Activated CD8-positive, alpha-beta memory T cell treated with anti-CD3 and anti-CD28 coated beads, Interleukin-2, amount 50 U/mL, for 4 hours (primary cell): ENCODE measurements around the gene ADAMTSL1.

Source experiments
- DNase-seq: peaks from one replicate; pipeline ENCODE4 v3.0.0-alpha.2; 2020

Gene ADAMTSL1

DNA sequence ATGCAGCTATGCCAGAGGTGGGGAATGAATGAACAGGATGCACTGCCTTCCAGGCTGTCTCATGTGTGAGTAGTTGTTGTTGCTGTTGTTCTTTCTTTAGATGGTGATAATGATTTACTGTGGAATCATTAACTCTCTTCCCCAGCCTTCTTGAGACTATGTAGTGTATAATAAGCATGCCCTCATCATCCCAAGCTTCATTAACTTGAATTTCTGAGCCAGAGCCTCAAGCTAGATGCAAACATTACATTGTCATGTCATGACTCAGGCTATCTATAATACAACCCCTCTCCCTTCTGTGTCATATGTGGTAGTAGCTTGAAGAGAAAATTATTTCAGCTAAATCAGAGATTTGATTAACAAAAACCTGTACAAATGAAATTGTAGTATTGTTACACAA is 10.0 kb upstream of the ADAMTSL1 start:
- no peak for DNase-seq

DNA sequence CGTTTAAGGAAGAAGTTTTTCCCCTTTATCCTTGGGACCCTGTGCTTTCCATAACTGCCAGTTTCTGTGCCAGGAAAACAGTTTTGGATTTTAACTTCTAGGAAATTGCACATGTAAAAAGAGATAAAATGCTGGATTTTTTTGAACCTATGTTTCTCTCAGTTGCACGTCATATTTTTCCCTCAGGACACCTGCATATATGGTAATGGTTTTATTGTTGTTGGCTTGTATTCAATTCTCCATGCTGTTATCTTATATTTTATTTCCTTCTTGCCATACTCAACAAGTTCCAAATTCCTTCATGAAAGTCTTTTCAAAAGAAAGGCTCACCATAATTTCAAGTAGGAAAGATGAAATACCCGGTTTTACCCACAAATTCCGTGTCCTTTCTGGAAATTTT is 7.9 kb upstream of the ADAMTSL1 start:
- no peak for DNase-seq

DNA sequence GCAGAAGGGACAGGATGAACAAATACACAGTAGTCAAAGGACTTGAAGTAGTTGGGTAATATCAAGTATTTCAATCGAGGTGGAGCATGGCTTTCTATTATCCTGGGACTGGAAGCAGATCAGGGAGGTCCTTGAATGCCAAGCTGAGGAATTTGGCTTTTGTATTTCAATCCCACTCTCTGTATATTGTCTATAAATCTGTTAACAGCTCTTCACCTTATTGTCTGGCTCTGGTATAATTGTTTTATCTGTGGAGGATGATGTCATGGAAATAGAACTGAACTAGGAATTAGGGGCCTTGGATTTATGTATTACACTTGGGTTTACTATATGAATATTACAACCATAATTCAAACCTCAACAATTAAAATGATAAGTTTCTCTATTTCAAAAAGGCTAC is 6.3 kb upstream of the ADAMTSL1 start:
- DNase-seq, result no peak

GRCh38 chr9:18472435-18472834 is 1.5 kb upstream of the ADAMTSL1 start:
- no peak for DNase-seq

GRCh38 chr9:18472841-18473251 is 1.1 kb upstream of the ADAMTSL1 start:
- no peak for DNase-seq

DNA sequence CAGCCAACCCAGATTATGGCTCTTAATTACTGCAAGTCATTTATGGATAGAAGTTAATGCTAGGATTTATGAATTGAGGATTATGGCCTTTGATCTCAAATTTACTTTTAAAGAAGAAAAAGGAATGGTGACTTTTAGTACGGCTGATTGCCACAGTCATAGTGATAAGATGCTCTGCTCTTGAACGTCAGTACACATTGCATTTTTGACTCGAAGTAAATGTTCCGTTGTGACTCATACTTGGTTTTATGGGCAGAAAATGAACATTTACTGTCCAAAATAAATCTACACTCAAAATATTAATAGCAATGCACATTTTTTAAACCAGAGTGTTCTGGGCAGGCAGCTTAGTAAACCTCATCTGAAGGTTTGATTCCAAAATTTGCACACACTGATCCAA is 830 bp downstream of the ADAMTSL1 start:
- no peak for DNase-seq

DNA sequence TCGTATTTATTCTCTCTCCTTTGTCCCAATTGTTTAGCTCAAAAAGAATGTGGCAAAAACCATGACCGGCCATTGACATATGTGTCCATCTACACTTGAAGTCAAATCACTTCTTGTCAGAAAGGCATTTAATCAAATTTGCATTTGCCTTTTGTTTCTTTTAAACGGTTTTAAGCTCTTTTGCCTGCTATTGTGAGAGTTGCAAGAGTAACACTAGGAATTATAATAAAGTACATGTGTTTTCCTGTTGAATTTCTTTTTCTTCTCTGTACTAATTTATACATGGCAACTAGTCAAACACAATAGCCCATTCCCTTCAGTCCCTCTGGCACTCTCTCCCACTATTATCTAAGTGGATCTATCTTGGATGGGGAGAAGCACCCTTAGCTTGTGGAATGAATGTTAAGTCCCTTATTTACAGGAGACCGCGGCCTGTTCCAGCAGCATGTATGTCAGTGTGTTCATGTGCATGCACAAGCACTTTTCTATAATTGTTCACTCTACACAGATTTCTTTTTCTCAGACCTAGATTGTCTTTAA is 3.2 kb downstream of the ADAMTSL1 start:
- DNase-seq, result no peak

DNA sequence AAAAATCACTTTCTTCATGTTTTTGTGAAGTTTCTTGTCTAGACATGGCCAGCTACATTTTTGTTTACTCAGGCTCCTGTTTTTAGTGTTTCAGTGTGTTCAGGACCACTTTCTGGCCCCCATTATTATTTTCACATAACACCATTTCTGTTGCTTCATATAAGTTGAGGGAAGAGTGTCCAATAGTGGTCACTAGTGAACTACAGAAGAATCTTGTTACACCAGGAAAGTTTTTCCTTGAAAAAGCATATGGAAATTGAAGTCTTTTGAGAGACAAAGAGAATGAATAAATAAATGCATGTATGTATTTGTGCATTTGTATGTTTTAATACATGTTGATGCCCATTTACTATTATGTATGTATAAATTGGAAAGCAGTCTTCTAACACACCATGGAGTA is 3.8 kb downstream of the ADAMTSL1 start:
- DNase-seq, result no peak

DNA sequence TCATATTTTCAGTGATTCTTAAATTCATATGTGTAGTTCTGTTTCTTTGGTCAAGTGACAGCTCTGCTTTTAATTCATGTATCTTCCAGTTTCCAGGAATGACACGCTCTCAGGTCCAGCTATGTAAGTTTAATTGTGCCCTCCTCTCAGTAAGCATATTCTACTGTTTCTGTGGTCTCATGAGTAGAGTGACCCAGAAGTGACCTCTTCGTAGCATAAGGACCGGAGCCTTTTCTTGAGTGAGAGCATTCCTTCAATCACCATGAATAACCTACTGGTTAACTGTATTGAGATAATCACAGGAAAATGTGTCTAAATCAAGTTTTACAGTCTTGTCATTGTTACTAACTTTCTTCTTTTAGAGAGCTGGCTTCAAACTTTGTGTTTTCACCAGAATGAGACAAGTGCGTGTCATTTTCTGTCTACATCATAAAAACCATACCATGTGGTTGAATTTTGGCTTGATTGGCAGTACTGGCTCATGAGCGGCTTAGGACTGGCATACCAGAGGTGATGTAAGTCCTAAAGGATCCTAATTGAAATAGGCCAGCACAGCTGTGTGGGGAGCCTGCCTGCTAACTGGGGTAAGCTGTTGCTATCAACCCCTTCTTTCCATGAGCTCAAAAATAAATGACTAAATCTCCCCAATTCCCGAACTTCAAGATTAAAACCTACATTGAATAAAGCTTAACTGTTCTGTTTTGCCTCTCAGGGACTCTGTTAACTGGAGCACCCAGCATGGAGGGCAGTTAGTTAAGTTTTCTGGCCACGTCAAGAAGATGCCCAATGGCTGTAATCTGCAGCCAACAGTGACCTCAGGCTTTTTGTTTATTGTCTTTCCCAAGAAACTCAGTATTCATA is 4.8 kb downstream of the ADAMTSL1 start:
- DNase-seq, result no peak

- no peak for DNase-seq
These were observed 5.5 kb downstream of the ADAMTSL1 start for GRCh38 chr9:18479405-18479804.

- DNase-seq, result no peak
These were observed 6.7 kb downstream of the ADAMTSL1 start for GRCh38 chr9:18480662-18481093.

DNA sequence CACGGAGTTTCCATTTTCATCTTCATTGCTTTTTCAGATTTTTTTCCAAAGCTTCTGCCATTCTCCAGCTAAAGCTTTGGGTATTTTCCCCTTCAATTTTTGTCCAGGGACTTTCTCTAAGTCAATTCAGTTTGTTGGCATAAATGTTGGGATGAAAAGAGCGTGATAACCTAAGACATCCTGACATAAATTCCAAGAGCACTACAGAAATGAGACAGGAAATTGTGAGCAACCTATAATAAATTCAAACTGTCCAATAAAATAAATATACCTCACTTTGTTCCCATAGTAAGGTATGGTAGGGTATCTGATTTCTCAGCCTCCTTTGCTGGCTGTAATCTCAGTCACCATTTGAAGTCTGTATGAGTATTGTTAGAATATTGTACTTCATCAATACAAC is 8.4 kb downstream of the ADAMTSL1 start:
- no peak for DNase-seq

DNA sequence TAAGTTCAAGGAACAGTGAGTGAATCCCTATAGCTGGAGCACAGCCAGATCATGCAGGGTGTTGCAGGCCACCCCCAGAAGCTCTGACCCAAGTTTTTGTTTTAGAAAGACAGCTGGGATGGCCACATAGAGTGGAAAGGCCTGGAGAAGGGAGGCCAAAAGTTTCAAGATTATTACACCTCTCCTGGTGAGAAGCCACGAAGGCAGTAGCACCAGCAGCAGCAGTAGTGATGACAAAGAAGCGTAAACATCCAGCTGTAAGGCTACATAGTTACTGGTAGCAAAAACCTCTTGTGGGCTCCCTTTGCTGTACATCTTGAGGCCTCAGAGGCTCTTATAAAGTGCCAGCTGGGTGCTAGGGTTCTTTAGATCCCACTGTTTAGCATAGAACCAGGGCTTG is 11.8 kb downstream of the ADAMTSL1 start:
- no peak for DNase-seq

- no peak for DNase-seq
These were observed 13.7 kb downstream of the ADAMTSL1 start for GRCh38 chr9:18487611-18488010.

GRCh38 chr9:18488886-18489285 is 14.9 kb downstream of the ADAMTSL1 start:
- no peak for DNase-seq

GRCh38 chr9:18489861-18490260 is 15.9 kb downstream of the ADAMTSL1 start:
- DNase-seq, result no peak

DNA sequence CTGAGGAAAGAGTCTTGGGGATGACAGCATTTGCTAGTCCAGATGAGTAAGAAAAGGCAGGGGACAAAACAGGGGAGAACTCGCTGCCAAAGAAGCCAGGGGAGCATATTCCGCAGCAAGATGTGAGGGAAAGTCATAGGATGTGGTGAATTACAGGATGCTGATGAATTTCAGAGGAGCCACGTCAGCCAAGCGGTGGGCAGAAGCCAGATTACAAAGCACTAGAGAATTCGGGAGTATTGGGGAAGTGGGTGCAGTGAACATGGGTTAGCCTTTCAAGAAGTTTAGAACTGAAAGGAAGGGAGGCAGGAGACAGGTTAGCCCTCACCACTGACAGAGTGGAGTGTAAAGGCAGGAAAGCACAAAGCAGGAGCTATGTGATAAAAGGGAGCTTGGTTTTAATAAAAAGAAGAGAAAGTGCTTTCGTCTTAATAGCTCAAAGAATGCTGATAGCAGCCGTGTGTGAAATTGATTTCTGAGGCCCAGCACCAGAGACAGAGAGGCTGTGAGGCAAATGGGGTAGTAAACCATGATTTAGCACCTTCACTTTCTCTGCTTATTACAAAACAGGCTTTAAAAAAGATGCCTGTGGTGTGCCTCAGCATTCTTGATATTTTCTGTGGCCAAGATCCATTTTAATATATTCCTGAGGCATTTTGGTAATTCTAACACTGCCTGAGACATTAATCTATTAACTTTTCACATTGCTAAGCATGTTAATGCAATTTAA is 16.9 kb downstream of the ADAMTSL1 start:
- no peak for DNase-seq

- no peak for DNase-seq
These were observed 18.7 kb downstream of the ADAMTSL1 start for GRCh38 chr9:18492612-18493011.

GRCh38 chr9:18493451-18493993 is 19.6 kb downstream of the ADAMTSL1 start:
- no peak for DNase-seq

DNA sequence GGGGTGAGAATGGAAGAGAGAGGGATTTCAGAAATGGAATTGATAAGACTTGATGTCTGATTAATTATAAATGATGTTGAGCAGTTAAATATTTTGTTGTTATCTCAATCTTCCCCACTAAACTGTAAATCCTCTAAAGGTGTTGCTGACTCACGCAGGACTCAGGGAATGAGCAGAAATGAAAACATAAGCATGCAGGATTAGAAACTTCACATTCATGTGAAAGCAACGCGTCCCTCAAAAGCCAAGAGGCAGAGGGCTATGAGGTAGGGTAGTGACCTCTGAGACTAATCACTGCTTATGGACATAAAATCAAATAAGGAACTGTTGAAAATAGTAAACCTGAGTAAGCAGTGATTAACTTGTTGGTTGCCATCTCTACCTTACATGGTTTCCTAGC is 21.1 kb downstream of the ADAMTSL1 start:
- no peak for DNase-seq

- no peak for DNase-seq
These were observed 22.5 kb downstream of the ADAMTSL1 start for GRCh38 chr9:18496256-18497000.

GRCh38 chr9:18499062-18499461 is 25.1 kb downstream of the ADAMTSL1 start:
- DNase-seq, result no peak

GRCh38 chr9:18499980-18500379 is 26.0 kb downstream of the ADAMTSL1 start:
- DNase-seq, result no peak
